Mesothelial cell of epicardium (in vitro differentiated cells): ENCODE results near the gene MAP2K2. TPM values are rescaled to one million over a fixed set of nuclear protein-coding genes. Genes with fewer than 3 reads are reported as not detected.

Experiments
- DNase-seq, 2 experiments: peaks; one replicate each; pipeline ENCODE4 v3.0.0; 2021; ENCODE audit warnings: low spot score in 2 of 2; ENCODE audit not compliant: unreplicated experiment in 2 of 2
- H3K27ac Mint-ChIP-seq: 2 replicates; pipeline ENCODE4 v1.8.0; 2021; ENCODE audit warnings: mixed read lengths
- H3K27me3 Mint-ChIP-seq: 2 replicates; pipeline ENCODE4 v1.8.0; 2021; ENCODE audit warnings: low read depth, mixed read lengths
- H3K36me3 Mint-ChIP-seq: 2 replicates; pipeline ENCODE4 v1.8.0; 2021; ENCODE audit warnings: mixed read lengths
- H3K4me1 Mint-ChIP-seq: 2 replicates; pipeline ENCODE4 v1.8.0; 2021; ENCODE audit warnings: mixed read lengths
- H3K4me3 Mint-ChIP-seq: 2 replicates; pipeline ENCODE4 v1.8.0; 2021; ENCODE audit warnings: mild to moderate bottlenecking, moderate library complexity, mixed read lengths
- H3K9me3 Mint-ChIP-seq: 2 replicates; pipeline ENCODE4 v1.8.0; 2021; ENCODE audit warnings: mixed read lengths
- total RNA-seq: library from RNA; stranded (reverse); gene quantifications from 3 replicates; pipeline ENCODE4 v1.2.1, GENCODE V29; 2021
- TF ChIP-seq, protein P1 (sequence below): fragments of 200-600 bp; sonication (generic); IDR thresholded peaks from one replicate; pipeline ENCODE4 v1.5.0; 2021; ENCODE audit warnings: antibody characterized with exemption; ENCODE audit not compliant: unreplicated experiment

Gene MAP2K2
- total RNA-seq, 1 donor from 2014 or later, result 152 TPM

- no peak overlapping the region for H3K27ac Mint-ChIP-seq
- H3K4me3 Mint-ChIP-seq, result no peak overlapping the region
- peaks cover 12% of the 10 kb centered on the region for H3K4me1 Mint-ChIP-seq
- TF ChIP-seq, protein P1, sequence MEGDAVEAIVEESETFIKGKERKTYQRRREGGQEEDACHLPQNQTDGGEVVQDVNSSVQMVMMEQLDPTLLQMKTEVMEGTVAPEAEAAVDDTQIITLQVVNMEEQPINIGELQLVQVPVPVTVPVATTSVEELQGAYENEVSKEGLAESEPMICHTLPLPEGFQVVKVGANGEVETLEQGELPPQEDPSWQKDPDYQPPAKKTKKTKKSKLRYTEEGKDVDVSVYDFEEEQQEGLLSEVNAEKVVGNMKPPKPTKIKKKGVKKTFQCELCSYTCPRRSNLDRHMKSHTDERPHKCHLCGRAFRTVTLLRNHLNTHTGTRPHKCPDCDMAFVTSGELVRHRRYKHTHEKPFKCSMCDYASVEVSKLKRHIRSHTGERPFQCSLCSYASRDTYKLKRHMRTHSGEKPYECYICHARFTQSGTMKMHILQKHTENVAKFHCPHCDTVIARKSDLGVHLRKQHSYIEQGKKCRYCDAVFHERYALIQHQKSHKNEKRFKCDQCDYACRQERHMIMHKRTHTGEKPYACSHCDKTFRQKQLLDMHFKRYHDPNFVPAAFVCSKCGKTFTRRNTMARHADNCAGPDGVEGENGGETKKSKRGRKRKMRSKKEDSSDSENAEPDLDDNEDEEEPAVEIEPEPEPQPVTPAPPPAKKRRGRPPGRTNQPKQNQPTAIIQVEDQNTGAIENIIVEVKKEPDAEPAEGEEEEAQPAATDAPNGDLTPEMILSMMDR, result no peak
- H3K9me3 Mint-ChIP-seq, result no peaks in the 10 kb centered on the region
- DNase-seq, result no peak
- H3K27me3 Mint-ChIP-seq, result no peaks in the 10 kb centered on the region
- H3K36me3 Mint-ChIP-seq, result peaks cover 7% of the 10 kb centered on the region
Observed at GRCh38 chr19:4088975-4089374, 34.9 kb downstream of the MAP2K2 start.

DNA sequence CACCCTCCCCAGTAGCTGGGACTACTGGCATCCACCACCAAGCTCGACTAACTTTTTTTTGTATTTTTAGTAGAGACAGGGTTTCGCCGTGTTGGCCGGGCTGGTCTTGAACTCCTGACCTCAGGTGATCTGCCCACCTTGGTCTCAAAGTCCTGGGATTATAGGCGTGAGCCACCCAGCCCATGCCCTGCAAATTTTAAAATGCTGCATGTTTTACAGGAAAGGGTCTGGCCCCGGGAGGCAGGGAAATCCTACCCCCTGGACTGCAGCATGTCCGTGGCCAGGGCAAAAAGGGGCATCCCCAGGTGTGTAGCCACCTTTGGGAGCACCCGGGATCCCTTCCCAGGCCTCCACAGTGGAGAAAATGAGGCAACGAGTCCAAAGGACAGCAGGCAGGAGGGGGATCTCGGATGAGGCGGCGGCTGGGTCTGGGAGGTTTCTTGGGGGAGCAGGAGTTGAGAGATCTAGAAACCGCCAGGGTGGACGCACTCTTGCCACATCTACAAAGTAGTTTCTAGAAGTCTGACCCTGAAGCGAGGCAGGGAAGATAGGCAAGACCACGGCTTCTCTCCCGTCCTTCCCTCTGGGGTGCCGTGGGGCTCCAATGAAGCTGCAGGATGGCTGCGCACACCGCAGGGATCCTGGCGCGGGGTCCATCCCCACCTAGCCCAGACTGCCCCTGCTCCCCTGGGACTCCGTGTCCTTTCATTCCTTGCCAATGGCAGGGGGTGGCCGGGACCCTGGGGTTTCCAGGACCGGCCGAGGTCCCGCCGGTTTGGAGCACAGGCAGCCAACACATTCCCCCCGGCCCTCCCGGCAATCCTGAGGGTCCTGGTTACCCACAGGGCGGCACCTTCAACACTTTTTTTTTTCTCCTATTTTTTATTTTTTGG, 35.9 kb downstream of the MAP2K2 start:
- H3K9me3 Mint-ChIP-seq, result no peaks in the 10 kb centered on the region
- peaks cover 20% of the 10 kb centered on the region for H3K4me1 Mint-ChIP-seq
- peak overlapping the region; percentile 69 for H3K27ac Mint-ChIP-seq
- no peak for DNase-seq
- no peaks in the 10 kb centered on the region for H3K27me3 Mint-ChIP-seq
- H3K36me3 Mint-ChIP-seq, result peaks cover 2% of the 10 kb centered on the region
- TF ChIP-seq, protein P1, result no peak
- no peak overlapping the region for H3K4me3 Mint-ChIP-seq

GRCh38 chr19:4086411-4086867, 37.5 kb downstream of the MAP2K2 start:
- Mint-ChIP-seq H3K9me3 (no peaks in the 10 kb centered on the region), H3K4me3 (no peak overlapping the region), H3K4me1 (peaks cover 22% of the 10 kb centered on the region), H3K27me3 (no peaks in the 10 kb centered on the region), H3K36me3 (peaks cover 2% of the 10 kb centered on the region), H3K27ac (peak overlapping the region; percentile 64)
- no peak for DNase-seq
- TF ChIP-seq, protein P1, result no peak

GRCh38 chr19:4084547-4084877, 39.4 kb downstream of the MAP2K2 start:
- Mint-ChIP-seq H3K4me1 (peaks cover 22% of the 10 kb centered on the region), H3K36me3 (no peaks in the 10 kb centered on the region), H3K9me3 (no peaks in the 10 kb centered on the region), H3K4me3 (peak overlapping the region; percentile 53), H3K27ac (peak overlapping the region; percentile 96), H3K27me3 (no peaks in the 10 kb centered on the region)
- TF ChIP-seq, protein P1, result no peak
- DNase-seq, result no peak

GRCh38 chr19:4083677-4084546, 40.0 kb downstream of the MAP2K2 start:
- H3K4me3 Mint-ChIP-seq, result peak overlapping the region; percentile 53
- H3K9me3 Mint-ChIP-seq, result no peaks in the 10 kb centered on the region
- peaks cover 22% of the 10 kb centered on the region for H3K4me1 Mint-ChIP-seq
- H3K27me3 Mint-ChIP-seq, result no peaks in the 10 kb centered on the region
- H3K27ac Mint-ChIP-seq, result peak overlapping the region; percentile 96
- no peak for DNase-seq
- H3K36me3 Mint-ChIP-seq, result no peaks in the 10 kb centered on the region
- TF ChIP-seq, protein P1, result no peak
